Neural progenitor cell (in vitro differentiated cells): Measurements from ENCODE around the gene FITM2. TPM values are rescaled to one million over a fixed set of nuclear protein-coding genes. Genes with fewer than 3 reads are reported as not detected.

Source experiments
- DNase-seq: peaks from one replicate; pipeline ENCODE4 v3.0.0-alpha.2; 2016; ENCODE audit warnings: low spot score
- H2AFZ ChIP-seq: fragments of 200-600 bp; sonication (generic); replicated peaks from 2 replicates; pipeline ENCODE4 v1.6.1; 2016; ENCODE audit warnings: antibody characterized with exemption
- H3F3A ChIP-seq: fragments of 200-600 bp; sonication (generic); 2 replicates; pipeline ENCODE4 v1.6.1; 2016; ENCODE audit warnings: antibody characterized with exemption, low read depth
- H3K27ac ChIP-seq: fragments of 200-600 bp; sonication (generic); 2 replicates; pipeline ENCODE4 v1.5.1; 2016; ENCODE audit warnings: mild to moderate bottlenecking
- H3K27me3 ChIP-seq: fragments of 200-600 bp; sonication (generic); 2 replicates; pipeline ENCODE4 v1.6.1; 2016; ENCODE audit warnings: mild to moderate bottlenecking, moderate library complexity
- H3K36me3 ChIP-seq: fragments of 200-600 bp; sonication (generic); 2 replicates; pipeline ENCODE4 v1.5.1; 2016
- H3K4me1 ChIP-seq: fragments of 200-600 bp; sonication (generic); 2 replicates; pipeline ENCODE4 v1.6.1; 2016; ENCODE audit warnings: mixed run types
- H3K4me2 ChIP-seq: fragments of 200-600 bp; sonication (generic); 2 replicates; pipeline ENCODE4 v1.6.1; 2016
- H3K4me3 ChIP-seq: fragments of 200-600 bp; sonication (generic); 2 replicates; pipeline ENCODE4 v1.5.1; 2016
- H3K79me2 ChIP-seq: fragments of 200-600 bp; sonication (generic); 2 replicates; pipeline ENCODE4 v1.6.1; 2016; ENCODE audit warnings: low read depth
- H3K9ac ChIP-seq: fragments of 200-600 bp; sonication (generic); 2 replicates; pipeline ENCODE4 v1.6.1; 2016
- H3K9me3 ChIP-seq: fragments of 200-600 bp; sonication (generic); 2 replicates; pipeline ENCODE4 v1.5.1; 2016; ENCODE audit warnings: low read depth
- H4K20me1 ChIP-seq: fragments of 200-600 bp; sonication (generic); 2 replicates; pipeline ENCODE4 v1.6.1; 2016; ENCODE audit warnings: low read depth
- H3K27ac Mint-ChIP-seq: 3 replicates; pipeline ENCODE4 v1.8.0; 2021; ENCODE audit warnings: mixed read lengths
- H3K27me3 Mint-ChIP-seq: 2 replicates; pipeline ENCODE4 v1.8.0; 2022; ENCODE audit warnings: low read depth, mild to moderate bottlenecking, inconsistent platforms, moderate library complexity, mixed read lengths; ENCODE audit not compliant: insufficient read depth
- H3K36me3 Mint-ChIP-seq: 3 replicates; pipeline ENCODE4 v1.8.0; 2021; ENCODE audit warnings: mixed read lengths
- H3K4me1 Mint-ChIP-seq: 3 replicates; pipeline ENCODE4 v1.8.0; 2021; ENCODE audit warnings: mixed read lengths
- H3K4me3 Mint-ChIP-seq: 3 replicates; pipeline ENCODE4 v1.8.0; 2021; ENCODE audit warnings: mild to moderate bottlenecking, moderate library complexity, mixed read lengths
- H3K9me3 Mint-ChIP-seq: 3 replicates; pipeline ENCODE4 v1.8.0; 2020; ENCODE audit warnings: mixed read lengths
- EZH2 ChIP-seq: fragments of 200-600 bp; sonication (generic); IDR thresholded peaks from 2 replicates; pipeline ENCODE4 v1.6.1; 2017; ENCODE audit warnings: antibody characterized with exemption, mild to moderate bottlenecking, moderate library complexity
- EZH2phosphoT487 ChIP-seq: fragments of 200-600 bp; sonication (generic); IDR thresholded peaks from 2 replicates; pipeline ENCODE4 v1.6.1; 2017; ENCODE audit warnings: antibody characterized with exemption
- total RNA-seq: library from RNA; depleted of rRNA; stranded (reverse); fragments of >200 nt; gene quantifications from 2 replicates; pipeline ENCODE4 v1.2.3, GENCODE V29; 2015; ENCODE audit warnings: low replicate concordance
- TF ChIP-seq, protein P1 (sequence below): fragments of 200-600 bp; sonication (generic); IDR thresholded peaks from 2 replicates; pipeline ENCODE4 v1.5.1; 2017; ENCODE audit warnings: antibody characterized with exemption, mild to moderate bottlenecking

The FITM2 gene
- total RNA-seq, 1 donor from 2014 or later: 1.4 TPM

DNA sequence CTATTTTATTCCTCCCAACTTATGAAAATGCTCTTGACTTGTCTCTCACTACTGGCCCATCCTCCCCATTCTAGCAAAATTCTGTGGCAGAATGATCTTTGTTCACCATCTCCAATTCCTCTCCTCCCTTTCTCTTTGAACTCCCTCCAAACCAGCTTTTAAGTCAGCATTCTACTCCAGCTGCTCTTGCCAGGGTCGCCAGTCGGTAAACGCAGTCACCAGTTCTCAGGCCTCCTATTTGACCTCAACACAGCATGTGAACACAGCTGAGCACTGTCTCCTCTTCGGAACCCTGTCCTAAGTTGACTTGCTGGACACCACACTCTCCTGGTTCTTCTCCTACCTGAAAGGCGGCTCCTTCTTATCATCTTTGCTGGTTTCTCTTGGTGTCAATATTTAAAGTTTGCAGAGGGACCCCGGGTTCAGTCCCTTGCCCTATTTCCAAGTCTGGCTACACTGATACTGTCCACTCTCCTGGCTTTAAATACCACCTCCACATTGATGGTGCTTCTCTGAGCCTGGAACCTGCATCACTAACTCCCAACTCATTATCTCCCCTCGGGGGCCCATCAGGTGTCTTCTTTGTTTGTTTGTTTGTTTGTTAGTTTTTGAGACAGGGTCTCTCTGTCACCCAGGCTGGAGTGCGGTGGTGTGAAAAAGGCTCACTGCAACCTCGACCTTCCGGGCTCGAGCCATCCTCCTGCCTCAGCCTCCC is 36.5 kb downstream of the FITM2 start:
- no peaks in the 10 kb centered on the region for H3K36me3 Mint-ChIP-seq
- H3K4me2 ChIP-seq: no peak overlapping the region

DNA sequence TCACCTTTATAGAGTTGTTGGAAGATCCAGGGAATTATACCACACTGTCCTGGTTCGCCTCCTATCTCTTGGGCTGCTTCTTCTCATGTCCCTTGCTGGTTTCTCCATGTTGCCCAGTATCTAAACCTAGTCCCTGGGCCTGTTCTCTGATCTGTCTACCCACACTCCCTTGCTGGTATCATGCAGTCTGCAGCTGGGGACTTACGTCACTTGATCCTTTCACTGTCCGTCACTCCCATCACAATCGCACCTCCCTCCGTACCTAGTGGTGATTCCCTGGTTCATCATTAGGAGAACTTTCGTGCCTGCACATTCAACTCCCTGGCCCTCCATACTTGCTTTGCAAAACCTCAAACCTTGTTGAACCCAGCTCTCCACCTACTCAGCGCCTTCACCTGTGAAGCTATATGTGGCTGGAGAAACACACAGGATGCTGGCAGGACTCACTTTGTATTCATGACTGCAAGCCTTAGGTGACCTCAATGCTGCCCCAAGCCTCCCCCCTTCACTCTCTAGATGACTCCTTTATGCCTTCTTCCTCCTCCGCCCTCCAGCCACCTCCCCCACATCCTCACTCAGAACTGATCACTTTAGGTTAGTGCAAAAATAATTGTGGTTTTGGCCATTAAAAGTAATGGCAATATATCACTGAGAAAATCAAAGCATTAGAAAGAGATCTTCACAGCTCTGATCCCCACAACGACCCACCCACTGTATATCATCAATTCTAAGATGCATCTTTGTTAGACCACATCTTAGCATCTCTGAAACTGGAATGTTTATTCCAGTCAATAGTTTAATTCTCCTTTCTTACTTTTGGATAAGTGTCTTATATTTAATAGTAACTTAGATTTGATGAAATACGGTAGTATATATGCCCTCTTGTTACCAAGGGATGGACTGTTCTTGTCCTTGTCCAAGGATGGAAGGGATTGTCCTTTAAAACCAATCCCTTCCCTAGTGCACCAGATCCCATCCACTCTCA is 37.5 kb downstream of the FITM2 start:
- no peaks in the 10 kb centered on the region for H3K79me2 ChIP-seq
- H3K9me3 Mint-ChIP-seq: peaks cover 2% of the 10 kb centered on the region
- no peaks in the 10 kb centered on the region for H3K36me3 ChIP-seq
- H3K4me1 ChIP-seq: no peaks in the 10 kb centered on the region
- no peak overlapping the region for H3K27ac Mint-ChIP-seq
- no peak overlapping the region for H3K4me3 Mint-ChIP-seq
- H3K27ac ChIP-seq: no peak overlapping the region
- no peak for DNase-seq
- H3K9me3 ChIP-seq: no peaks in the 10 kb centered on the region
- H3K27me3 ChIP-seq: no peaks in the 10 kb centered on the region
- H3K36me3 Mint-ChIP-seq: no peaks in the 10 kb centered on the region
- H3K4me2 ChIP-seq: no peak overlapping the region
- no peaks in the 10 kb centered on the region for H4K20me1 ChIP-seq
- H3K9ac ChIP-seq: no peak overlapping the region
- TF ChIP-seq EZH2phosphoT487 (no peak), EZH2 (no peak)
- TF ChIP-seq, protein P1, sequence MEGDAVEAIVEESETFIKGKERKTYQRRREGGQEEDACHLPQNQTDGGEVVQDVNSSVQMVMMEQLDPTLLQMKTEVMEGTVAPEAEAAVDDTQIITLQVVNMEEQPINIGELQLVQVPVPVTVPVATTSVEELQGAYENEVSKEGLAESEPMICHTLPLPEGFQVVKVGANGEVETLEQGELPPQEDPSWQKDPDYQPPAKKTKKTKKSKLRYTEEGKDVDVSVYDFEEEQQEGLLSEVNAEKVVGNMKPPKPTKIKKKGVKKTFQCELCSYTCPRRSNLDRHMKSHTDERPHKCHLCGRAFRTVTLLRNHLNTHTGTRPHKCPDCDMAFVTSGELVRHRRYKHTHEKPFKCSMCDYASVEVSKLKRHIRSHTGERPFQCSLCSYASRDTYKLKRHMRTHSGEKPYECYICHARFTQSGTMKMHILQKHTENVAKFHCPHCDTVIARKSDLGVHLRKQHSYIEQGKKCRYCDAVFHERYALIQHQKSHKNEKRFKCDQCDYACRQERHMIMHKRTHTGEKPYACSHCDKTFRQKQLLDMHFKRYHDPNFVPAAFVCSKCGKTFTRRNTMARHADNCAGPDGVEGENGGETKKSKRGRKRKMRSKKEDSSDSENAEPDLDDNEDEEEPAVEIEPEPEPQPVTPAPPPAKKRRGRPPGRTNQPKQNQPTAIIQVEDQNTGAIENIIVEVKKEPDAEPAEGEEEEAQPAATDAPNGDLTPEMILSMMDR: no peak
- H2AFZ ChIP-seq: no peak overlapping the region
- H3K27me3 Mint-ChIP-seq: peaks cover 3% of the 10 kb centered on the region
- no peaks in the 10 kb centered on the region for H3F3A ChIP-seq
- H3K4me3 ChIP-seq: no peak overlapping the region
- H3K4me1 Mint-ChIP-seq: no peaks in the 10 kb centered on the region

More for the DNA sequence above, 36.5 kb downstream of the FITM2 start:
- Histone ChIP-seq H3K27ac (no peak overlapping the region), H3K36me3 (no peaks in the 10 kb centered on the region), H4K20me1 (no peaks in the 10 kb centered on the region), H3K9me3 (no peaks in the 10 kb centered on the region), H2AFZ (no peak overlapping the region), H3K4me1 (no peaks in the 10 kb centered on the region), H3F3A (no peaks in the 10 kb centered on the region), H3K79me2 (no peaks in the 10 kb centered on the region), H3K9ac (no peak overlapping the region), H3K27me3 (no peaks in the 10 kb centered on the region), H3K4me3 (no peak overlapping the region)
- TF ChIP-seq EZH2phosphoT487: no peak
- TF ChIP-seq, protein P1: no peak
- no peak for TF ChIP-seq EZH2
- Mint-ChIP-seq H3K4me1 (no peaks in the 10 kb centered on the region), H3K27me3 (peaks cover 2% of the 10 kb centered on the region), H3K9me3 (peaks cover under 1% of the 10 kb centered on the region), H3K27ac (no peak overlapping the region), H3K4me3 (no peak overlapping the region)
- DNase-seq: no peak

DNA sequence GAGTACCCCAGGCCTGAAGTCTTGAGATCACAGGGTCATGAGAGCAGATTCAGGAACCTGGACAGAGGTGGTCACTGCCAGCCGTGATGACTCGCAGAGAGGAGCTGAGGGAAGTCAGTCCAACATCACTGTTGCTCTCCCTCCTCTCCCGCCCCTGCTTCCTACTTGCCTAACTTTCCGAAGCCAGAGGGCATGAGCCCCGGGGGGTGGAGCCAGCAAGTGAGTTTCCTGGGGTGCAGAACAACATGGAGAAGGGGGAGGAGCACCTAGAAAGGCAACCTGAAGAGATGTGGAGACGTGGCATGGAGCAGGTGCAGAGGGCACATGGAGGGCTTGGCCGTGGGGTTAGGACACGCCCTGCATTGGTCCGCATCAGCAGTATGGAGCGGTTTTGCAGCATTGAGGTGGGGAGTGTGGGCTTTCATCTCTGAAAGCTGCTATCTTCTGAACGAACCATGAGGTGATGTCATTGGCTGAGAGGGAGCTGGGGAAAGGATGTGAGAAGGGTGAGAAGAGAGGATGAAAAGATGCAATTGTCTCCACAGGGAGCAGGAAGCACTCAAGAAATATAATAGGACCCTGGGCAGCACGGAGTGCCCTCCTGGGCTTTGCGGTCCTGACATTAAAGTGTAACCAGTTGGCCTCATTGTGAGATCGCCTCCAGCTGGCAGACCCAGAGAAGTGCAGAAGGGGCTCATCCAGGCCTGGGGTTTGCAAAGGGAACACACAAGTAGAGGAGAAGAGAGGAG is 38.9 kb downstream of the FITM2 start:
- Histone ChIP-seq H3K9ac (no peak overlapping the region), H3F3A (no peaks in the 10 kb centered on the region), H3K4me3 (no peak overlapping the region), H3K27me3 (no peaks in the 10 kb centered on the region), H3K36me3 (no peaks in the 10 kb centered on the region), H3K4me2 (no peak overlapping the region), H3K4me1 (no peaks in the 10 kb centered on the region), H4K20me1 (no peaks in the 10 kb centered on the region), H3K79me2 (no peaks in the 10 kb centered on the region), H3K9me3 (no peaks in the 10 kb centered on the region), H2AFZ (no peak overlapping the region), H3K27ac (no peak overlapping the region)
- H3K27ac Mint-ChIP-seq: no peak overlapping the region
- peaks cover 5% of the 10 kb centered on the region for H3K27me3 Mint-ChIP-seq
- DNase-seq: peak; percentile 52
- peaks cover 2% of the 10 kb centered on the region for H3K9me3 Mint-ChIP-seq
- H3K36me3 Mint-ChIP-seq: no peaks in the 10 kb centered on the region
- TF ChIP-seq EZH2: no peak
- TF ChIP-seq, protein P1: peak; percentile 59
- no peak overlapping the region for H3K4me3 Mint-ChIP-seq
- no peaks in the 10 kb centered on the region for H3K4me1 Mint-ChIP-seq
